ACC112 (cell line): ENCODE data around the gene CHPT1.
"Not testable (repeated sequence)": the region's sequence is repeated elsewhere in the genome, so short reads cannot be mapped to it uniquely, and the experiment has no call there.

Source experiments
- H2AFZ ChIP-seq: fragments of 200-600 bp; sonication (generic); one replicate; pipeline ENCODE4 v1.6.0; 2017; ENCODE audit warnings: antibody characterized with exemption, low read length; ENCODE audit not compliant: unreplicated experiment
- H3K27ac ChIP-seq: fragments of 200-600 bp; sonication (generic); 2 replicates; pipeline ENCODE4 v1.5.1; 2014; ENCODE audit warnings: low read depth, mild to moderate bottlenecking, antibody characterized with exemption, low read length, moderate library complexity
- H3K27me3 ChIP-seq: fragments of 200-600 bp; sonication (generic); 2 replicates; pipeline ENCODE4 v1.6.1; 2014; ENCODE audit warnings: mild to moderate bottlenecking, antibody characterized with exemption, low read length, moderate library complexity, mixed read lengths; ENCODE audit not compliant: insufficient read depth
- H3K36me3 ChIP-seq: fragments of 200-600 bp; sonication (generic); 2 replicates; pipeline ENCODE4 v1.6.1; 2016; ENCODE audit warnings: mild to moderate bottlenecking, antibody characterized with exemption, low read length, moderate library complexity, mixed read lengths; ENCODE audit not compliant: insufficient read depth
- H3K4me1 ChIP-seq: fragments of 200-600 bp; sonication (generic); one replicate; pipeline ENCODE4 v1.6.1; 2016; ENCODE audit warnings: low read length, mixed read lengths; ENCODE audit not compliant: insufficient read depth, unreplicated experiment, control insufficient read depth
- H3K4me3 ChIP-seq: fragments of 200-600 bp; sonication (generic); 2 replicates; pipeline ENCODE4 v1.5.1; 2014; ENCODE audit warnings: mild to moderate bottlenecking, low read depth, low read length
- H3K79me2 ChIP-seq: fragments of 200-600 bp; sonication (generic); one replicate; pipeline ENCODE4 v1.6.0; 2016; ENCODE audit warnings: low read length; ENCODE audit not compliant: control insufficient read depth, unreplicated experiment, insufficient read depth

The CHPT1 gene

GRCh38 chr12:101666052-101666728 lies 31.2 kb upstream of the CHPT1 start:
- H3K79me2 ChIP-seq = no peaks in the 10 kb centered on the region
- no peak overlapping the region for H3K4me3 ChIP-seq
- no peak overlapping the region for H3K27ac ChIP-seq
- H3K27me3 ChIP-seq = peaks cover 53% of the 10 kb centered on the region
- no peak overlapping the region for H2AFZ ChIP-seq
- no peaks in the 10 kb centered on the region for H3K4me1 ChIP-seq
- H3K36me3 ChIP-seq = no peaks in the 10 kb centered on the region

DNA sequence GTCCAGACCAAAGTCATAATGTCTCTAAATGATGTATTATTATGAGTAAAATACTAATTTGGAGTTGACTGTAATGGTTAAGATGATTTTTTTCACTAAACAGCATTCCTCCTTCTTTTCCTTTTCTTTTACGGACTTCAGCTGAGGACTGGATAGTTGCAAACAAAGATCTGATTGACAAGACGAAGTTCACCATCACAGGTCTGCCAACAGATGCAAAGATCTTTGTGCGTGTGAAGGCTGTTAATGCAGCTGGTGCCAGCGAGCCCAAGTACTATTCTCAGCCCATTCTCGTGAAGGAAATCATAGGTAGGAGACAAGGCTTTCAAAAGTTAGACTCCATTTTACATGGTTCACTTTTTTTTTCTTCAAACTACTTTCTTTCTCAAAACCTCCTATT lies 29.8 kb upstream of the CHPT1 start:
- Histone ChIP-seq H3K4me1 (no peaks in the 10 kb centered on the region), H3K79me2 (no peaks in the 10 kb centered on the region), H3K4me3 (no peak overlapping the region), H3K27me3 (peaks cover 51% of the 10 kb centered on the region), H3K27ac (no peak overlapping the region), H3K36me3 (no peaks in the 10 kb centered on the region), H2AFZ (no peak overlapping the region)

DNA sequence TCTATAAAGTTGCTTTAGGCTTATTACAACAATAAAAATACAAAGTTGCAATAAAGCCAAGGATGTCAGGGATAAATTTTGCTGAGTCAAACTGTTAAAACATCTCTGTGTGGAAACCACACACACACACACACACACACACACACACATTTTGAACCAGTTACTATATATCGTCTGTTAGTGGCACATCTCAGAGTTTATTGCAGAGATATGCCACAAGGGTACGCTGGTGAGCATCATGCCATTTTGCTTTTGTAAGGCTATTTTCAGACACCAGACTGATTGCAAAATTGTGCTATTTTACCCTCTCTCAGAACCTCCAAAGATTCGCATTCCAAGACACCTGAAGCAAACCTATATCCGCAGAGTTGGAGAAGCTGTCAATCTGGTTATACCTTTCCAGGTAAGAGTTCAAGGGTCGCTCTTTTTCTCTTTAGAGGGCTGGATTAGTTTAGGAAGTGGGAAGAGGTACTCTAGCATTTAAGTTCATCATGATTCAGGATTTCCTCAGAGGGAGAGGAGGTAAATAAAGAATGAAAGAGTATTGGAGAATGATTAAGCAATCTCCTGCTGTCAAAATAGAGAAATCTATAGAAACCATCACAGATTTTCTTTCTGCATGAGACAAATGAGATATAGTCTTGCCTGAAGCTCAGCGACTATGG lies 27.3 kb upstream of the CHPT1 start:
- Histone ChIP-seq H3K4me1 (no peaks in the 10 kb centered on the region), H3K27ac (no peak overlapping the region), H3K4me3 (no peak overlapping the region), H3K27me3 (peaks cover 32% of the 10 kb centered on the region), H2AFZ (no peak overlapping the region), H3K36me3 (no peaks in the 10 kb centered on the region), H3K79me2 (no peaks in the 10 kb centered on the region)

GRCh38 chr12:101671157-101671791 lies 26.2 kb upstream of the CHPT1 start:
- no peaks in the 10 kb centered on the region for H3K4me1 ChIP-seq
- no peak overlapping the region for H2AFZ ChIP-seq
- no peak overlapping the region for H3K27ac ChIP-seq
- peaks cover 21% of the 10 kb centered on the region for H3K27me3 ChIP-seq
- no peak overlapping the region for H3K4me3 ChIP-seq
- no peaks in the 10 kb centered on the region for H3K36me3 ChIP-seq
- H3K79me2 ChIP-seq = no peaks in the 10 kb centered on the region

DNA sequence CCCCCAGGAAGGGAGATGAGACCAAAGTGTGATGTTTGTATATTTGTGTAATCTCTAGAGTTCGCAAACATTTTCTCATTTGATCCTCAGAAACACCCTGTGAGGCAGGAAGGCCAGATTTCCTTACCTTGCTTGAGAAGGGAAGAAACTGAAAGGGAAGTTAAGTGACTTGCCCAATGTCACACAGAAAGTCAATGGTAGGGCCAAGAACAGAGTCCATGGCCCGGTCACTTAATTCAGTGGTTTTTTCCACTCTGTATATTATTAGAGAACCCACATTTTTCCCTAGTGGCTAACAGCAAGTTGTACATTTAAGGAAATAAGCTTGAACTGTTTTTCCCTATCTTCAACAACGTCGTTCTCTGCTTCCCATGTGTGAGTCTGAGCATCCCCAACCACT lies 25.6 kb upstream of the CHPT1 start:
- no peak overlapping the region for H3K4me3 ChIP-seq
- no peaks in the 10 kb centered on the region for H3K36me3 ChIP-seq
- H3K27ac ChIP-seq = no peak overlapping the region
- H3K79me2 ChIP-seq = no peaks in the 10 kb centered on the region
- H3K27me3 ChIP-seq = peaks cover 16% of the 10 kb centered on the region
- H3K4me1 ChIP-seq = no peaks in the 10 kb centered on the region
- no peak overlapping the region for H2AFZ ChIP-seq

- Histone ChIP-seq H3K27ac (no peak overlapping the region), H3K27me3 (peaks cover 24% of the 10 kb centered on the region), H3K79me2 (no peaks in the 10 kb centered on the region), H3K4me1 (no peaks in the 10 kb centered on the region), H3K4me3 (no peak overlapping the region), H3K36me3 (no peaks in the 10 kb centered on the region), H2AFZ (no peak overlapping the region)
Measured at GRCh38 chr12:101675555-101675954, 21.9 kb upstream of the CHPT1 start.

DNA sequence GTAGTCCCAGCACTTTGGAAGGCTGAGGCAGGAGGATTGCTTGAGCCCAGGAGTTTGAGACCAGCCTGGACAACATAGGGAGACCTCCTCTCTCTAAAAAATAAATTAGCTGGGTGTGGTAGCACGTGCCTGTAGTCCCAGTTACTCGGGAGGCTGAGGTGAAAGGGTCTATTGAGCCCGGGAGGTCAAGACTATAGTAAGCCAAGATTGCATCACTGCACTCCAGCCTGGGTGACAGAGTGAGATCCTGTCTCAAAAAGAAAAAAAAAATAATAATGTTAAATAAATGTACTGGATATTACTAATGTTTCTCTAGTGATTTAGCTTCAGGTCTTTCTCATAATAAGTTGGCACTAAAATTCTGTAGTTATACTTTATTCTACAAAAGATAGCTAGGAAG lies 20.9 kb upstream of the CHPT1 start:
- H3K36me3 ChIP-seq, H3K79me2 ChIP-seq, H3K4me1 ChIP-seq, H3K27ac ChIP-seq, H2AFZ ChIP-seq, H3K4me3 ChIP-seq: not testable (repeated sequence)
- H3K27me3 ChIP-seq = peaks cover 25% of the 10 kb centered on the region

GRCh38 chr12:101678081-101678480 lies 19.4 kb upstream of the CHPT1 start:
- Histone ChIP-seq H3K36me3 (no peaks in the 10 kb centered on the region), H3K4me1 (no peaks in the 10 kb centered on the region), H2AFZ (no peak overlapping the region), H3K79me2 (no peaks in the 10 kb centered on the region), H3K4me3 (no peak overlapping the region), H3K27me3 (peaks cover 29% of the 10 kb centered on the region), H3K27ac (no peak overlapping the region)

GRCh38 chr12:101680240-101680639 lies 17.2 kb upstream of the CHPT1 start:
- no peaks in the 10 kb centered on the region for H3K36me3 ChIP-seq
- H3K79me2 ChIP-seq = no peaks in the 10 kb centered on the region
- H2AFZ ChIP-seq = no peak overlapping the region
- no peak overlapping the region for H3K27ac ChIP-seq
- peaks cover 45% of the 10 kb centered on the region for H3K27me3 ChIP-seq
- H3K4me3 ChIP-seq = no peak overlapping the region
- no peaks in the 10 kb centered on the region for H3K4me1 ChIP-seq

DNA sequence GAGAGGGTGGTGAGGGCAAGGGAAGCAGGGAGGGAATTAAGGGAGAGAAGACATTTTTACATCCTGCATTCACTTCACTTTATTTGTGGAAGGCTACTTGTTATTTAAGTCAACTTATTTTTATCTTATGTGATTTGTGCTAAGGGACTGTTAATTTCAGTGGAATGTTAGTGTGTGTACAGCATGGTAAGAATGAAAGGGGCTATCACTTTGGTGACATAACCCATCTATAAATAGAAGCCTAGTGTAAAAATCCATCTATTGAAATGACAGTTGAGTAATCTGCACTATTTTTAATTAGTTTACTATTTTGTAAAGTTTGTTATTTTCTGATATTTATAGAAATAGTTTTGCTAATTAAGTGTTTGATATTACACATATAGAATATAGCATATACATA lies 16.8 kb upstream of the CHPT1 start:
- no peaks in the 10 kb centered on the region for H3K36me3 ChIP-seq

GRCh38 chr12:101681627-101682026 lies 15.8 kb upstream of the CHPT1 start:
- H3K27me3 ChIP-seq = peaks cover 49% of the 10 kb centered on the region
- not testable (repeated sequence) for H3K36me3 ChIP-seq, H3K27ac ChIP-seq, H3K79me2 ChIP-seq, H2AFZ ChIP-seq, H3K4me3 ChIP-seq, H3K4me1 ChIP-seq

More for the DNA sequence above, 16.8 kb upstream of the CHPT1 start:
- Histone ChIP-seq H3K4me3 (no peak overlapping the region), H3K79me2 (no peaks in the 10 kb centered on the region), H3K27me3 (peaks cover 46% of the 10 kb centered on the region), H2AFZ (no peak overlapping the region), H3K27ac (no peak overlapping the region), H3K4me1 (no peaks in the 10 kb centered on the region)
